CD4-positive, alpha-beta T cell treated with Interleukin-4 for 1 hour (primary cell): ENCODE results near the gene HLA-DQB2.
A peak's percentile ranks its signal among the peaks of the same experiment; 100 is the strongest.
"Not testable (repeated sequence)": the region's sequence is repeated elsewhere in the genome, so short reads cannot be mapped to it uniquely, and the experiment has no call there.

Experiments
- DNase-seq, 2 donors: peaks; one replicate each; pipeline ENCODE4 v3.0.0-alpha.2; 2020 to 2022

HLA-DQB2 gene

DNA sequence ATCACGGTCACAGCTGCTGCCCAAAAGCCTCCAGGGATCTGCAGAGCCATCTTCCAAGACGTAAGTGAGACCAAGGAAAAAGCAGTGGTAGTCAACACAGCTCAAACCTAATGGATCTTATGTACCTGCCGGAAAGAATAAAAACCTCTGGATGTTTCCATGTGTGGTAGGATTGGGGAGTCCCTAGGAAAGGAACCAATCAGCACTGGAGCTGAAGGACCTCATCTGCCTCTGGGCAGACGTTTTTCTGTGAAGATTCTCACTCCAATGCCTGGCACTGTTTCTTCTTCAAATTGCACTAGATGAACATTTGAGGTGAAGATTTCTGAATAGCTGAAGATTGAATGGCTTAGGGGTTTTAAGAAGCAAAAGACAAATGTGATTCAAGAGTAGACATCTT is at the start of gene HLA-DQB2:
TSS of gene HLA-DQB2 (minus strand) at position 112 of the 400 bp plus-strand sequence. CDS start at position 50, 62 bp downstream.
- no peak for DNase-seq

DNA sequence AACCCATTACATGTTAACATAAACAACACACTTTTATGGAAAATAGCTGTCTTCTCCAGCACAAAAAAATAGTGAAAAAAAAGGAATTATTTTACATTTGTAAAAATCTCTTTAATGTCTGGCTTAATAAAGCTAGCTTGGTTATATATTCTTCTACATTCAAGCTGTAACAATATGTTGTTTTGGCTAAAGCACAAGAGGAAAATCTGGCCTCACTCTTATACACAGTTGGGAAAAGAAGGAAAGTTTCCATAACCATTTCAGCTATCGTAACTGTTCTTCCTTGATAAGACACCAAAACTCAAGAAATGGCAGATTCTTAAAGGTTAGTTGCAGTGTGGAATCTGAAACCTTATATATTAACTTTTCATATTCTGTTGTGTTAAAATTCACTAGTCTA is 45.8 kb upstream of the HLA-DQB2 start:
- no peak for DNase-seq

- DNase-seq, result no peak
Measured at GRCh38 chr6:32807020-32807580, 43.8 kb upstream of the HLA-DQB2 start.

DNA sequence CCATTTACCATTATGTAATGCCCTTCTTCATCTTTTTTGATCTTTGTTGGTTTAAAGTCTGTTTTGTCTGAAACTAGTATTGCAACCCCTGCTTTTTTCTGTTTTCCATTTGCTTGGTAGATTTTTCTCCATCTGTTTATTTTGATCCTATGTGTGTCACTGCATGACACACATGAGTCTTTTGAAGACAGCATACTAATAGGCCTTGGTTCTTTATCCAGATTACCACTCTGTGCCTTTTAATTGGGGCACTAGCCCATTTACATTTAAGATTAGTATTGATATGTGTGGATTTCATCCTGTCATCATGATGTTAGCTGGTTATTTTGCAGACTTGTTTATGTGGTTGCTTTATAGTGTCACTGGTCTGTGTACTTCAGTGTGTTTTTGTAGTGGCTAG is 42.1 kb upstream of the HLA-DQB2 start:
- DNase-seq, result not testable (repeated sequence)

- DNase-seq, result no peak
Measured at GRCh38 chr6:32803416-32803815, 40.1 kb upstream of the HLA-DQB2 start.

DNA sequence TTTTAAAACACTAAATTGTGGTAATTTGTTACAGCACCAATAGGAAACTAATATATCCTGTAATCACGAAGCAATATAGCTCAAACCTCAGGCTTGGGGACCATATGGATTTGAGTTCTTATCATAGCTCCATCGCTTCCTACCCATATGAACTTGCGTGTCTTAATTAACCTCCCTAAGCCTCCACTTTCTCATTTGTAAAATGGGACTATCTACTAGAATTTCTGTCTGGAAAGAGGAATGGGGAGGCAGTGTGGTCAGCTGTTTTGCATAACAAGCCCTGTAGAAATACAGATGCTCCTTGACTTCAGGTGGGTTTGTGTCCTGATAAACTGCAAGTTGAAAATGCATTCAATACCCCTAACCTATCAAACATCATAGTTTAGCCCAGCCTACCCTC is 36.4 kb upstream of the HLA-DQB2 start:
- no peak for DNase-seq

DNA sequence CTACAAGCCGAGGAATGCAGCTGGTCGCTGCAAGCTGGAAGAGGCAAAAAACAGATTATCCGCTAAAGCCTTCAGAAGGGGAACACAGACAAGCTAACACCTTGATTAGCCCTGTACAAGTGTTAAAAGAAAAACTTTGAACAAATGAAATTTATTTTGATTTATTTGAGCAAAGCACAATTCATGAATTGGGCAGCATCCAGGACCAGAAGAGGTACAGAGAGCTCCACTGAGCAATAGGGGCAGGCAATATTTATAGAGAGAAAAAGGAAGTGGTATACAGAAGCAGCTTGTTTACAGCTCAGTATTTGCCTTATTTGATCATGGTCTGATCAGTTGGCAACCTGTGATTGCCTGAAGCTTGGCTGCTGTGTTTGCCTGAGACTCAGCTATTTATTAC is 35.8 kb upstream of the HLA-DQB2 start:
- DNase-seq, result no peak

- DNase-seq, result peak; percentile 77 to 79
Measured at GRCh38 chr6:32796848-32797776, 33.8 kb upstream of the HLA-DQB2 start.

GRCh38 chr6:32794510-32794909 is 31.2 kb upstream of the HLA-DQB2 start:
- DNase-seq, result peak in 1 of 2 donors; percentile 7

GRCh38 chr6:32792901-32793435 is 29.6 kb upstream of the HLA-DQB2 start:
- DNase-seq, result no peak

- DNase-seq, result no peak
Measured at GRCh38 chr6:32790306-32790705, 27.0 kb upstream of the HLA-DQB2 start.

- DNase-seq, result peak; percentile 43 to 61
Measured at GRCh38 chr6:32785781-32786533, 22.6 kb upstream of the HLA-DQB2 start.

- DNase-seq, result not testable (repeated sequence)
Measured at GRCh38 chr6:32782923-32783322, 19.6 kb upstream of the HLA-DQB2 start.

GRCh38 chr6:32779036-32779435 is 15.7 kb upstream of the HLA-DQB2 start:
- DNase-seq, result no peak

DNA sequence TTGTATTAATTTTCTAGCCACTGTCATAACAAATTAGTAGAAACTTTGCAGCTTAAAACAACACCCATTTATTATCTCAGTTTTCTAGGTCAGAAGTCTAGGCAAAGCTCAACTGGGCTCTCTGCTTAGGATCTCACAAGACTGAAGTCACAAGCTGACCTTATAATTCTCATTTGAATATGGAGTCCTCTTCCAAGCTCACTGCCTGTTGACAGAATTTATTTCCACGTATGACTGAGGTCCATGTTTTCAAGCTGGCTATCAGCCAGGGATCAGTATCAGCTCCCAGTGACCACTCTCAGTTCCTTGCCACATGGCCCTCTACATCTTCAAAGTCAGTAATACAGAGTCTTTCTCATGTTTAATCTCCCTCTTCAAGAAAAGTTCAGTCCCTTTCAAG is 11.7 kb upstream of the HLA-DQB2 start:
- DNase-seq, result no peak

DNA sequence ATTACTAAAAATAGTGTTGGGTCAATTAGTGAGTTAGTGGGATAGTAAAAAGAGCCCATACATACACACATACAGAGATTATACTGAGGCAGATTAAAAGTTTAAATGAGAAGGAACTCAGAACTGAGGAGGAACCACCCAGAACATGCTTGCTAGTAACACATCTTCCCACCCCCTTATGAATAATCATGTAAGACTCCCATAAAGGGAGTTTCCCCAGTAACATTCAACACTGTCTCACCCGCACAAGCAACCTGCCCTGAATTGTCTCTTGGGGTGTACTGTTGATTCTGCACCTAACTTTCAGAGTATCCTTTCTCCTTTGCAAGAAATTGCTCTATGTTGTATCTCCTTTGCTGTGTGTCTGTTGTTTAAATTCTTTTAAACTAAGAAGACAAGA is 11.1 kb upstream of the HLA-DQB2 start:
- DNase-seq, result no peak

GRCh38 chr6:32772656-32773055 is 9.3 kb upstream of the HLA-DQB2 start:
- DNase-seq, result no peak

- DNase-seq, result no peak
Measured at GRCh38 chr6:32764048-32764447, 716 bp upstream of the HLA-DQB2 start.

GRCh38 chr6:32761548-32761947 is 1.8 kb downstream of the HLA-DQB2 start:
- no peak for DNase-seq

GRCh38 chr6:32761072-32761471 is 2.3 kb downstream of the HLA-DQB2 start:
- no peak for DNase-seq

DNA sequence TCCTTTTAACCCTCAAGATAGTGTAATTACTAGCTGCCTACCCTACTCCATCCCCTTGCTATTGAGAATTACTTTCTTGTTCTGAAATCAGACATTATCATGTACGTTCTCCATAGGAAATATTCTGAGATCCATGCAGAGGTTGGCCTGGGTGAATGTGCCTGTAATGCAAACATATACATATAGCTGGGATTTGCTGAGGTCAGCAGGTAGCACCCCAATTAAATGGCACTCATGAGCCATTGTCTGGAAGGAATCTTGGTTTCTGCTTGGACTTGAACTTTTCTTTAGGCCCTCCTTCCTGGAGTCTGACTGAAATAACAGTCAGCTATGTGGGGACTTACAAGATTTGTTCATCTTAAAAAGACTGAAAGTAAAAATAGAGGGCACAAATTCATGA is 3.7 kb downstream of the HLA-DQB2 start:
- no peak for DNase-seq

DNA sequence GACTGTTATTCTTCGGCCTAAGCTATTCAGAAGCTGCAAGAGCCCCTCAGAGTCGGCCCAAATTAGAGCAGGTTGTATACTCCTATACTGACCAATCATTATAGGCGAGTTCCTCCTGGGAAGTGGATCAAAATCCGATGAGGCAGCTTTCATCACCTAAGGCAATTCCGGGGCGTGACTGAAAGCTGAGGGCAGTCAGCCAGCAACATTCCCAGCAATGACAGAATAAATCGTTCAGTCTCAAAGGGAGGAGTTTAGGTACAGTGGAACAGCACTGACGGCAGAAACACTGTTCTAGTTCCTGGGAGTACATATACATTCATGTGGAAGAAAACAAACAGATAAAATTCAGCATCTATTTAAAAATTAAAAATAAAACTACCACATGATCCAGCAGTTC is 10.8 kb downstream of the HLA-DQB2 start:
- no peak for DNase-seq

GRCh38 chr6:32745649-32746048 is 17.7 kb downstream of the HLA-DQB2 start:
- not testable (repeated sequence) for DNase-seq
